ENCODE data around the gene NFATC3. TPM values are rescaled to one million over a fixed set of nuclear protein-coding genes. Genes with fewer than 3 reads are reported as not detected.

NFATC3 gene
- total RNA-seq, 1 donor from 2014 or later, result 33.1 TPM

DNA sequence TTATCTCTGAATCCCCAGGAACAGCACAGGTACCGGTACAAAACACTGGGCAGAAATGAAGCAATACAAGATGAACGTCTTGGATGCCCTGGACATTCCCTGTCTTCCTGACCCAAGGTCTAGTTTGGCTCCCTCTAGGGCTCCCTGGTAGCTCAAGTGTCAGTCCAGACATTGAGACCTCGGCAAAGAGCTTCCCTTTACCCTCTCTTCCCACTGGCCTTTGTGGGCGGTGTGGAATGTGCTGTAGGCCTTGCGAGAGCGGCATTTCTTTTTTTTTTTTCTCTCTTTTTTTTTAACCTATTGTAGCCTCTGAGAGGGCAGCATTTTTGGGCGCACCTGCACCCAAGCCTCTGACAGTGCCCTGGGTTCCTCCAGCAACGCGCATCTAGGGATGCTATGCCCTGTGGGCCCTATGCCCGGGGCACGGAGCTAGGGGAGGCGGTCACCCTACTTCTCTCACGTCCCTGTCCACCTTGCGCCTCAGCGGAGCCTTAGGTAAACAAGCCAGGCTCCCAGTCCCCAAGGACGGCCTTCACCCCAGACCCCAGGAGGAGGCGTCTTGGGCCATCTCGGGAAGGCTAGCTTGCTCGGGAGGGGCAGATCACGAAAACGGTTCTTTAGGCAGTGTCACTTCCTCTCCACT is 1.2 kb upstream of the NFATC3 start:
- DNase-seq, result no peak
- TF ChIP-seq, protein P1, sequence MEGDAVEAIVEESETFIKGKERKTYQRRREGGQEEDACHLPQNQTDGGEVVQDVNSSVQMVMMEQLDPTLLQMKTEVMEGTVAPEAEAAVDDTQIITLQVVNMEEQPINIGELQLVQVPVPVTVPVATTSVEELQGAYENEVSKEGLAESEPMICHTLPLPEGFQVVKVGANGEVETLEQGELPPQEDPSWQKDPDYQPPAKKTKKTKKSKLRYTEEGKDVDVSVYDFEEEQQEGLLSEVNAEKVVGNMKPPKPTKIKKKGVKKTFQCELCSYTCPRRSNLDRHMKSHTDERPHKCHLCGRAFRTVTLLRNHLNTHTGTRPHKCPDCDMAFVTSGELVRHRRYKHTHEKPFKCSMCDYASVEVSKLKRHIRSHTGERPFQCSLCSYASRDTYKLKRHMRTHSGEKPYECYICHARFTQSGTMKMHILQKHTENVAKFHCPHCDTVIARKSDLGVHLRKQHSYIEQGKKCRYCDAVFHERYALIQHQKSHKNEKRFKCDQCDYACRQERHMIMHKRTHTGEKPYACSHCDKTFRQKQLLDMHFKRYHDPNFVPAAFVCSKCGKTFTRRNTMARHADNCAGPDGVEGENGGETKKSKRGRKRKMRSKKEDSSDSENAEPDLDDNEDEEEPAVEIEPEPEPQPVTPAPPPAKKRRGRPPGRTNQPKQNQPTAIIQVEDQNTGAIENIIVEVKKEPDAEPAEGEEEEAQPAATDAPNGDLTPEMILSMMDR (IDR thresholded peaks at IDR 0.05; ENCODE audit: partially characterized antibody, unreplicated experiment), result no peak
- H3K36me3 Mint-ChIP-seq (ENCODE audit: unreplicated experiment), result no peaks in the 10 kb centered on the region
- H3K4me3 Mint-ChIP-seq (ENCODE audit: unreplicated experiment), result peak overlapping the region; percentile 83
- peak overlapping the region; percentile 97 for H3K27ac Mint-ChIP-seq (ENCODE audit: unreplicated experiment)
- peaks cover 13% of the 10 kb centered on the region for H3K27me3 Mint-ChIP-seq (ENCODE audit: unreplicated experiment)
- peaks cover 18% of the 10 kb centered on the region for H3K4me1 Mint-ChIP-seq (ENCODE audit: low read depth, unreplicated experiment)
- peaks cover 12% of the 10 kb centered on the region for H3K9me3 Mint-ChIP-seq (ENCODE audit: unreplicated experiment)

DNA sequence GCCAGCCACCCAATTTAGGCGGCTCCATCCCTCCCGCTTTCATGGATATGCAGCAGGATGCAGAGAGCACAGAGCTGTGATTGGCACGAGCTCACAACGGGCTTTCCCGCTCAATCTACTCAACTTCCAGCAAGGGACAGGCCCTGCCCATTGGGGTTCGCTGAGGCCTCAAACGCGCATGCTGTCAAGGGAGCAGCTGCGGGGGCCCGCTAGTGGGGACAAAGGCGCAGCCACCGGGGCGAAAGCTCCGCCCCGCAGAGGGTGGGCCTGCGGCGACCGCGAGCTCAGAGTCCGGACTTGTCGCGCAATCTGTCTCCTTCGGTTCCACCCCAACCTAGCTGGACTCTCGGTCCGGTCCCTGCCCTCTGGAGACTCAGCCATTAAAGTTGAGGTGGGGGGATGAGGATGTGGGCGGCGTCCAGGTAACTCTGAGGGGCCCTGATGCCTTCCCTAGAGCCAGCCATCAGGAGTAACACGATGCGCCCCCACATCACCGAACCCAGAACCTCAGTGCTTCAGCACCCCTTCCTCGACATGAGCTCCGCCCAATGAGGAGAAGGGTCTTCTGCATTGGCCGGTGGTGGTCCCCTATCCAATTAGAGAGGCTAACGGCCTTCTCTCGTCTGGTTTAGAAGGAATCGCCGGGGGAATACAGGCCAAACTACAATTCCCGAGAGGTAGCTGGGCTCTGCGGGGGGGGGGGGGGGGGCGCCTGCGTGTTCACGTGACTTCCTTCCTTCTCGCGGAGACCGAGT is 489 bp upstream of the NFATC3 start:
- H3K27me3 Mint-ChIP-seq (ENCODE audit: unreplicated experiment), result peaks cover 13% of the 10 kb centered on the region
- TF ChIP-seq, protein P1 (IDR thresholded peaks at IDR 0.05; ENCODE audit: partially characterized antibody, unreplicated experiment), result no peak
- H3K4me1 Mint-ChIP-seq (ENCODE audit: low read depth, unreplicated experiment), result peaks cover 21% of the 10 kb centered on the region
- H3K36me3 Mint-ChIP-seq (ENCODE audit: unreplicated experiment), result no peaks in the 10 kb centered on the region
- peak overlapping the region; percentile 83 for H3K4me3 Mint-ChIP-seq (ENCODE audit: unreplicated experiment)
- H3K27ac Mint-ChIP-seq (ENCODE audit: unreplicated experiment), result peak overlapping the region; percentile 97
- peak; percentile 90 for DNase-seq
- peaks cover 12% of the 10 kb centered on the region for H3K9me3 Mint-ChIP-seq (ENCODE audit: unreplicated experiment)

DNA sequence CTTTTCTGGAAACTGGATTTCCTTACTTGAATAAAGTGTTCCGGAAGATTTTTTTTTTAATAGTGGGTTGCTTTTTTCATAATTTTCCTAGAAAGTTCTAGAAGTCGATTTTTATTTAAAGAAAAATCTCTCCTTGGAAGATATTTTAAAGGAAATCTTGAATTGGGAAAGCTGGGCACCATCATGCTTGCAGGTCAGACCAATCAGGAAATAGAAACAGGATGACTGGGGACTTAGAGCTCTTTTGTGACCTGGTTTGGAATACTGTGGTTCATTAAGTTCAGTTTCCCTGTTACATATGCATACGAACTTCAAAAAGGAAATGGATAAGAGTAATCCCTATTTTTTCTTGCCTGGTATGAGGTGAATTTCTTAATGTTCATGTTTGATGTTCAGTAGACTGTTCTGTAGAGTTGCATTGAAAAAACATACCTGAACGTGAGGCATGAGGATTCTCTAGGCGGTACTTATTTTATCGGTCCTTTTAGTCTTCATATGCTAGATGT is 1.2 kb downstream of the NFATC3 start:
- Mint-ChIP-seq H3K9me3 (ENCODE audit: unreplicated experiment) (peaks cover 12% of the 10 kb centered on the region), H3K27me3 (ENCODE audit: unreplicated experiment) (peaks cover 11% of the 10 kb centered on the region), H3K36me3 (ENCODE audit: unreplicated experiment) (no peaks in the 10 kb centered on the region), H3K4me3 (ENCODE audit: unreplicated experiment) (peak overlapping the region; percentile 99), H3K4me1 (ENCODE audit: low read depth, unreplicated experiment) (peaks cover 23% of the 10 kb centered on the region), H3K27ac (ENCODE audit: unreplicated experiment) (peak overlapping the region; percentile 93)
- DNase-seq, result no peak
- TF ChIP-seq, protein P1 (IDR thresholded peaks at IDR 0.05; ENCODE audit: partially characterized antibody, unreplicated experiment), result no peak

DNA sequence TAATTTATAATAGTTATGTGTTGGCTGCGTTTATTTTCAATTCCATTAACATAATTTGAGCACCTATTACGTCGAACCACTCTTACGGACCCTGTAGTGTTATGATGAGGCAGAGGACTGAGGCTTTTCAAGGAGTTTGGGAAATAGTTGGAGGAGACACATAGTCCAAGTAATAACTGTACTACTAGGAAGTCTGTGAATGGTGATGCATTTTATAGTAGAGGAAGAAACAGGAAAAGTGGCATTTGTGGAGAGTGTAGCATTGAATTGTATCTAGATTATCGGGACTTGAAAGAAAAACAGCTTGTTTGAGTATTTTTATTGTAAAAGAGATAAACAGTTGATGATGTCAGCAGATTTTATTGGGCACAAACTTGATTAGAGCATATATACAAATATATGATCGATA is 1.7 kb downstream of the NFATC3 start:
- Mint-ChIP-seq H3K9me3 (ENCODE audit: unreplicated experiment) (peaks cover 12% of the 10 kb centered on the region), H3K4me3 (ENCODE audit: unreplicated experiment) (peak overlapping the region; percentile 99)
- DNase-seq, result no peak

More for the DNA sequence above, 1.7 kb downstream of the NFATC3 start:
- Mint-ChIP-seq H3K4me1 (ENCODE audit: low read depth, unreplicated experiment) (peaks cover 23% of the 10 kb centered on the region), H3K27ac (ENCODE audit: unreplicated experiment) (no peak overlapping the region), H3K36me3 (ENCODE audit: unreplicated experiment) (no peaks in the 10 kb centered on the region), H3K27me3 (ENCODE audit: unreplicated experiment) (peaks cover 11% of the 10 kb centered on the region)
- TF ChIP-seq, protein P1 (IDR thresholded peaks at IDR 0.05; ENCODE audit: partially characterized antibody, unreplicated experiment), result no peak
